ENCODE results near the gene LGALS3BP. TPM values are rescaled to one million over a fixed set of nuclear protein-coding genes. Genes with fewer than 3 reads are reported as not detected.

The LGALS3BP gene
- total and polyA plus RNA-seq, 2 of the 13 experiments (the other 11 are each of a cell fraction or from before 2014, with no cell fraction given): 137 to 332 TPM

DNA sequence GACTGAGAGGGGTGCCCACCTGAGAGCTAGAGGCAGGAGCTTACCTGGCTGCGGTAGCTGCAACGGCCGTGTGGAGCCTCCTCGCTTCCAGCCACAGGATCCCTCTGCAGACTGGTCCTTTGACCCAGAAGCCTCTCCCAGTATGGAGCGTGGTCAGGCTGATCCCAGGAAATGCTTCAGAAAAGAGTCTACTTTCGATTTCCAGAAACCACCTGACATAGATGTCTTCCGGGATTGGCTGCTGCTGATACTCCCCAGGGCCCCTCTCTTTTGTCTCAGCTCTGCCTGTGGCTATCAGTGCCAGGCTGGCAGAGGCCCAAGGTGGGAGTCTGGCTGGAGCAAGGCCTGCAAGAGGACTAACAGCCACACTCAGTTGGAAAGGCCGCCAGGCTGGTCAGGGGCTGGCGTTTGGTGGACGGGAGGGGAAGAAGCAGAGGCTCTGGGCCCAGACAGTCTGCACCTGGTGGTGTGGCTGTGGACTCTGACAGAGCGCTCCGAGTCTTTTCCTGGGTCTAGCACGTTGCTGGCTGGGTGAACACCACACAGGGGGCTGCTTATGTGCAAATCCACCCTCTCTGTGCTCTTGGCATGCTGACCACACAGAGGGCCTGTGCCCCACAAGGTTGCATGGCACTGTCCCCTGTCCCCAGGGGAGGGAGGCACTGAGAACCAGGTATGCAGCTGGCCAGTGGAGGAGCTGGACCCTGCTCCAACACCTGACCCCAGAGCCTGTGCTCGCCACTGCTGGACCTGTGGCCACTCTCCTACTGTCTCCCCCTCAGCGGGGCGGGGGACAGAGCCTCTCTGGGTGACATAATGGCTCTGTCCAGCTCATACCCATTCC, at the start of gene LGALS3BP (continued):
- TF ChIP-seq, protein P1, sequence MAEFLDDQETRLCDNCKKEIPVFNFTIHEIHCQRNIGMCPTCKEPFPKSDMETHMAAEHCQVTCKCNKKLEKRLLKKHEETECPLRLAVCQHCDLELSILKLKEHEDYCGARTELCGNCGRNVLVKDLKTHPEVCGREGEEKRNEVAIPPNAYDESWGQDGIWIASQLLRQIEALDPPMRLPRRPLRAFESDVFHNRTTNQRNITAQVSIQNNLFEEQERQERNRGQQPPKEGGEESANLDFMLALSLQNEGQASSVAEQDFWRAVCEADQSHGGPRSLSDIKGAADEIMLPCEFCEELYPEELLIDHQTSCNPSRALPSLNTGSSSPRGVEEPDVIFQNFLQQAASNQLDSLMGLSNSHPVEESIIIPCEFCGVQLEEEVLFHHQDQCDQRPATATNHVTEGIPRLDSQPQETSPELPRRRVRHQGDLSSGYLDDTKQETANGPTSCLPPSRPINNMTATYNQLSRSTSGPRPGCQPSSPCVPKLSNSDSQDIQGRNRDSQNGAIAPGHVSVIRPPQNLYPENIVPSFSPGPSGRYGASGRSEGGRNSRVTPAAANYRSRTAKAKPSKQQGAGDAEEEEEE (CRISPR knock-in tag; IDR thresholded peaks at IDR 0.05; ENCODE audit: borderline replicate concordance): peak; percentile 22; the same call in 1 of the 2 replicates
- TF ChIP-seq TBX3 (IDR thresholded peaks at IDR 0.05; ENCODE audit: borderline replicate concordance): no peak
- no peak; the same call in 1 of the 2 replicates for TF ChIP-seq ZC3H4 (CRISPR knock-in tag; IDR thresholded peaks at IDR 0.05; ENCODE audit: borderline replicate concordance)
- TF ChIP-seq ZMYM2 (CRISPR knock-in tag; IDR thresholded peaks at IDR 0.05): no peak; the same call in 1 of the 2 replicates
- TF ChIP-seq ZNF569 (CRISPR knock-in tag; IDR thresholded peaks at IDR 0.05; ENCODE audit: borderline replicate concordance): no peak
- no peak for TF ChIP-seq ZFP36 (IDR thresholded peaks at IDR 0.05; ENCODE audit: borderline replicate concordance, low read depth, low read length, partially characterized antibody)
- TF ChIP-seq SYNCRIP (IDR thresholded peaks at IDR 0.05; ENCODE audit: insufficient read depth, low read depth, low read length): no peak
- TF ChIP-seq, protein P2, sequence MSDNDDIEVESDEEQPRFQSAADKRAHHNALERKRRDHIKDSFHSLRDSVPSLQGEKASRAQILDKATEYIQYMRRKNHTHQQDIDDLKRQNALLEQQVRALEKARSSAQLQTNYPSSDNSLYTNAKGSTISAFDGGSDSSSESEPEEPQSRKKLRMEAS (IDR thresholded peaks at IDR 0.05): peak; percentile 74; the same call in 1 of the 2 replicates
- TF ChIP-seq, protein P3, sequence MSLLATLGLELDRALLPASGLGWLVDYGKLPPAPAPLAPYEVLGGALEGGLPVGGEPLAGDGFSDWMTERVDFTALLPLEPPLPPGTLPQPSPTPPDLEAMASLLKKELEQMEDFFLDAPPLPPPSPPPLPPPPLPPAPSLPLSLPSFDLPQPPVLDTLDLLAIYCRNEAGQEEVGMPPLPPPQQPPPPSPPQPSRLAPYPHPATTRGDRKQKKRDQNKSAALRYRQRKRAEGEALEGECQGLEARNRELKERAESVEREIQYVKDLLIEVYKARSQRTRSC (CRISPR knock-in tag; IDR thresholded peaks at IDR 0.05; ENCODE audit: low read depth): no peak; the same call in 1 of the 2 replicates
- no peak for TF ChIP-seq MTF2 (CRISPR knock-in tag; IDR thresholded peaks at IDR 0.05; ENCODE audit: borderline replicate concordance)
- TF ChIP-seq ZNF263 (CRISPR knock-in tag; IDR thresholded peaks at IDR 0.05): peak; percentile 71
- TF ChIP-seq SNAPC2 (CRISPR knock-in tag; IDR thresholded peaks at IDR 0.05): peak; percentile 54; the same call in 1 of the 2 replicates
- TF ChIP-seq HES4 (CRISPR knock-in tag; IDR thresholded peaks at IDR 0.05; ENCODE audit: borderline replicate concordance): peak; percentile 2; the same call in 1 of the 2 replicates
- no peak for TF ChIP-seq ZNF207 (IDR thresholded peaks at IDR 0.05; ENCODE audit: borderline replicate concordance)
- TF ChIP-seq RARA (CRISPR knock-in tag; IDR thresholded peaks at IDR 0.05): no peak
- TF ChIP-seq, protein P4, sequence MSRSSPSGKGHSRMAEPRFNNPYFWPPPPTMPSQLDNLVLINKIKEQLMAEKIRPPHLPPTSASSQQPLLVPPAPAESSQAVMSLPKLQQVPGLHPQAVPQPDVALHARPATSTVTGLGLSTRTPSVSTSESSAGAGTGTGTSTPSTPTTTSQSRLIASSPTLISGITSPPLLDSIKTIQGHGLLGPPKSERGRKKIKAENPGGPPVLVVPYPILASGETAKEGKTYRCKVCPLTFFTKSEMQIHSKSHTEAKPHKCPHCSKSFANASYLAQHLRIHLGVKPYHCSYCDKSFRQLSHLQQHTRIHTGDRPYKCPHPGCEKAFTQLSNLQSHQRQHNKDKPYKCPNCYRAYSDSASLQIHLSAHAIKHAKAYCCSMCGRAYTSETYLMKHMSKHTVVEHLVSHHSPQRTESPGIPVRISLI (CRISPR knock-in tag; IDR thresholded peaks at IDR 0.05; ENCODE audit: borderline replicate concordance): no peak; the same call in 1 of the 2 replicates
- TF ChIP-seq CCDC6 (CRISPR knock-in tag; IDR thresholded peaks at IDR 0.05): peak; percentile 71; the same call in 1 of the 2 replicates
- no peak for TF ChIP-seq ZNF354B (CRISPR knock-in tag; IDR thresholded peaks at IDR 0.05)
- no peak for TF ChIP-seq FIP1L1 (IDR thresholded peaks at IDR 0.05; ENCODE audit: borderline replicate concordance, insufficient read depth, low read depth, low read length)
- TF ChIP-seq, protein P5, sequence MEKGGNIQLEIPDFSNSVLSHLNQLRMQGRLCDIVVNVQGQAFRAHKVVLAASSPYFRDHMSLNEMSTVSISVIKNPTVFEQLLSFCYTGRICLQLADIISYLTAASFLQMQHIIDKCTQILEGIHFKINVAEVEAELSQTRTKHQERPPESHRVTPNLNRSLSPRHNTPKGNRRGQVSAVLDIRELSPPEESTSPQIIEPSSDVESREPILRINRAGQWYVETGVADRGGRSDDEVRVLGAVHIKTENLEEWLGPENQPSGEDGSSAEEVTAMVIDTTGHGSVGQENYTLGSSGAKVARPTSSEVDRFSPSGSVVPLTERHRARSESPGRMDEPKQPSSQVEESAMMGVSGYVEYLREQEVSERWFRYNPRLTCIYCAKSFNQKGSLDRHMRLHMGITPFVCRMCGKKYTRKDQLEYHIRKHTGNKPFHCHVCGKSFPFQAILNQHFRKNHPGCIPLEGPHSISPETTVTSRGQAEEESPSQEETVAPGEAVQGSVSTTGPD (CRISPR knock-in tag; IDR thresholded peaks at IDR 0.05): no peak
- no peak for TF ChIP-seq ZNF615 (CRISPR knock-in tag; IDR thresholded peaks at IDR 0.05; ENCODE audit: borderline replicate concordance)
- no peak; the same call in 1 of the 2 replicates for TF ChIP-seq ONECUT2 (CRISPR knock-in tag; IDR thresholded peaks at IDR 0.05)
- peak; percentile 84 for TF ChIP-seq XRCC5 (optimal IDR thresholded peaks at IDR 0.05; ENCODE audit: low read length)

Measured in HepG2 (cell line).